HG03097 (cell line): Measurements from ENCODE around the gene TSPAN5.

ENCODE experiments used
- ATAC-seq: cut with Tn5 transposase; IDR thresholded peaks from one replicate; pipeline ENCODE4 v1.9.1; 2021; ENCODE audit not compliant: unreplicated experiment, low FRiP score

Gene TSPAN5

DNA sequence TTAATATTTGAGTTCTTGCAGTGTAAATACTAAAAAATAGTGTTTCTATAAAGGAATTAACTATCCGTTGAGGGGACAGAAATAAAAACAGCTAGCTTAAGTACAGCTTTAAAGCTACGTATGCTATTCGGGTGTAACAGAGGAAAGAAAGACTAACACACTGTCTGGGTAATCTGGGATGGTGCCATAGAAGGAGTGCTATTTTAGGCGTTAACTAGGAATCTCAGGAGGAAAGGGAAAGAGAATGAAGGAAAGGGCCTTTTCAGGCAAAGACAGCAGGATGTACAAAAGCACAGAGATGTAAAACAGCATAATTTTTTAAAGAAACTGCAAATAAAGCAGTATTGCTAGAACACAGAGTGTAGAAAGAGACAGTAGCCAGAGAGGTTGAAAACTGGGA lies 235.4 kb downstream of the TSPAN5 start:
- ATAC-seq = no peak

DNA sequence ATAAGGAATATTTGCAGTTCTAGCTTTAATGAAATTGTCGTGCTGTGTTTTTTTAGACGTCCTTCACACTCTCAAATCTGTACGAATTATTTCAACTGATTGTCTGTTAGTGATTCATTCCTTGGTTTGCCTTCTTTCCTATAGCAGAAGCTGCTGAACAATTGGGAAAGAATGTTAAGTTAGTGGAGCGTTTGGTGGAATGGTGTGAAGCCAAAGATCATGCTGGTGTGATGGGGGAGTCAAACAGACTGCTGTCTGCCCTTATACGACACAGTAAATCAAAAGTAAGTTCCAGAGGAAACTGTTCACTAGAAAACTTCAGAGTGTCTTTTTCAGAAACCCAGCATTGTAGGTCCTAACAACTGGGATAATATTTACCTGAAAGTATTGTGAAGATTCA lies 237.3 kb downstream of the TSPAN5 start:
- ATAC-seq = no peak
